NCI-H446 (cell line): ENCODE data around the gene GINS3.

Experiments
- DNase-seq, 2 experiments: peaks; one replicate each; lab custom pipeline; 2025; lab: John Stamatoyannopoulos, UW

Gene GINS3

DNA sequence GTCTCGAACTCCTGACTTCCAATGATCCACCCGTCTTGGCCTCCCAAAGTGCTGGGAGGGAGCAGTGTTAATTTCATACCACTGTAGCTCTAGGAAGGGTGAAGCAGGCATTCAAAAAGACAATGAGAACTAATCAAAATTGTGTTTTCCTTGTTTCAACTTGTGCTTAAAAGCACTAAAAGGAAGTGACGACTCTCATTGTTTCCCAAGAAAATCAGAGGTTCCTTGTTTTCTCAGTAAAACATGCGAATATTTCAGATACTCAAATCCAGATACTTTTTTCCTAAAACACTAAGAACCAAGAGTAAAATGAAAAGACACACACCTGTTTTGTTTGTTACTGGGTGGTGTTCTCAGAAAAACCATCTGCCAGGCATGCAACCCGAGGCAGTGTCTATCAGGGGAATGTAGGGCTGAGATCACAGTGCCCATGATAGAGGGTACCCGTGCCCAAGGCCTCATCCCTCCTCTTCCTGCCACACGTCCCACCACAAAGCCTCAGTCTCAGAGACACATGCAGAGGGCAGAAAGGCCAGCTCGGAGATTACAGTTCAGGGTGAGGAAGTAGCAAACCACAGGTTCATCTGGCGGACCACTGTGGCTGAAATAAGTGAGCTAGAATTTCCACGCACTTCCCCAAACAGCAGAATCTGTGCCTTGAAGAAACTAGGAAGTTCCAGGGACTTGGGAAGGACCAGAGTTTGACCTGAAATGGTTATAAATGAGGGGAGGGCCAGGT is 33.7 kb downstream of the GINS3 start:
- DNase-seq = no peak

DNA sequence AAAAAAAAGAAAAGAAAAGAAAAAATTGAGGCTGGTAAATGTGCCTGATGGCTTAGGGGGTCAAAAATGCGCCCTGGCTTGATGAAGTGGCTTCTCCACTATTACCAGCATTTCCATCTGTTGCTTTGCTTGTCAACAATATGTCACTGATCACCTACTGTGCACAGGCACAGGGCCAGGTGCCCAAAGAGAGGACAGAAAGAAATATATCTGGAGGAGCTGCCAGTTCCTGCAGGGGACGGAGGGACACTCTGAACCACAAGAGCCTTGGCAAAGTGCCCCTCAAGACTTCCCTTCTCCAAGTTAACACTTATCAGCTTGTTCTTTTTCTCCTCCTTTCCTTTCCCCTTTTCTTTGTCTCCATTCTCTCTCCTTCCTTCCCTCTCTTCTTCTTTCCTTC is 34.7 kb downstream of the GINS3 start:
- DNase-seq = peak in 1 of 2 experiments; percentile 8

- DNase-seq = no peak
Observed at GRCh38 chr16:58428621-58429542, 36.6 kb downstream of the GINS3 start.

GRCh38 chr16:58430718-58431117 is 38.4 kb downstream of the GINS3 start:
- no peak for DNase-seq

DNA sequence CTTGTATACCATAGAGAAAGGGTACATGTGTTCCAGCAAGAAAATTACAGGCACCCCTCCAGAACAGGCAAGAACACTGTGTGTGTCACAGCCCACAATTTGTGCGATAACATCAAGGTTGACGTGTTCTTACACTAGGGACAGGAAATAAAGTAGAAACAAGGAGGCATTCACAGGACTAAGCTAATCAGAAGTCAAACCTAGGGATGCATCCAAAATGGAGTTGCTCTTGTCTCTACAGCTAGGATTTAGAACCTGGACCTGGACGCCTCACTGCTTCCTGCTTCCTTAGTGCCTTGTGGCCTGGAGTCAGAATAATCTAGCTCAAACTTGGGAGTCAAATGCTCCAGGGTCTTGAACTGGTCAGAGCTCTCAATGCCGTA is 41.3 kb downstream of the GINS3 start:
- no peak for DNase-seq

DNA sequence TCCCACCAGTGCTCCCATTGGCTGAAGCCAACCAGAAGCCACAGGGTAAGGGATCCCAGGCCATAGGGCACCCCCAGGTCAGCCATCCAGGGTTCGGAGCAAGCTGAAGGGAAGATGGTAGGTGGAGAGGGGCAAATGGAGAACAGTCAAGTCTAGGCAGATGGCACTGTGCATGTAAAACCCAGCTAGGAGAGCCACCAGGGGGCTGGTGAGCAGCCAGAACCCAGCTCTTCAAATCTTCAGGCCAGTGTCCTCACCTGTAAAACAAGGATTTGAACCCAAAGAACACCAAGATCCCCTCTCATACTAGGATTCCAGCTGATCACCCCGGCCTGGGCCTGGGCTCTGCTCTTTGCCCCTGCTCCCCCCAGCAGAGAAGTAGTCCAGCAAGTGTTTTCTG is 43.5 kb downstream of the GINS3 start:
- no peak for DNase-seq

- peak in 1 of 2 experiments; percentile 3 for DNase-seq
Observed at GRCh38 chr16:58440131-58440530, 47.9 kb downstream of the GINS3 start.

GRCh38 chr16:58442547-58442946 is 50.3 kb downstream of the GINS3 start:
- DNase-seq = no peak

DNA sequence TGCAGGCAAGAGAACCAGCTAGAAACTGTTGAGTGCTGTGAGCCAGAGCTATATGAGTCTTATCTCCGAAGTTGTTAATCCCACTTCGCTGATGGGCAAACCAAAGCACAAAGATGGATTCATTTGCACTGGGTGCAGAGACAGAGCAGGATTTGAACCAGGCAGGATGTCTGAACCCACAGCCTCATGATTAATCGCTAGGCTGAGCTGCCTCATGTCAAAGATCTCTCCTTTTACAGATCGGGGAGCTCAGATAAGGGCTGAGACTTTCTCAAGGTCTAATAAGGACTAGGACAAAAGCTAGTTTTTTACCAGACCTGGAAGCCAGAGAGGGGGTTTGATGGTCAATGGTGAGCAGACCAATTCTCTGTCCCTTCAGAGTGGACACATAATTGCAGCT is 51.5 kb downstream of the GINS3 start:
- DNase-seq = no peak

DNA sequence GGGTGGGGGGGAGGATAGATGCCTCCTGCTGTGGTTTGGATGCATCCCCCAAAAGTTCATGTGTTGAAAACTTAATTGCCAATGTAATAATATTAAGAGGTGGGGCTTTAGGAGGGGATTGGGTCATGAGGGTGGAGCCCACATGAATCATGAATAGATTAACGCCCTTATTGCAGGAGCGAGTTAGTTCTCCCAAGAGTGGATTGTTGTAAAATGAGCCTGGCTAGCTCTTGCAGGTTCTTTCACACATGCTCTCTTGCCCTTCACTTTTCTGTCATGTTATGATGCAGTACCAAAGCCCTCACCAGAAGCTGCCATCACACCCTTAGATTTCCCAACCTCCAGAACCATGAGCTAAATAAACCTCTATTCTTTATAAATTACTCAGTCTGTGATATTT is 52.0 kb downstream of the GINS3 start:
- no peak for DNase-seq

DNA sequence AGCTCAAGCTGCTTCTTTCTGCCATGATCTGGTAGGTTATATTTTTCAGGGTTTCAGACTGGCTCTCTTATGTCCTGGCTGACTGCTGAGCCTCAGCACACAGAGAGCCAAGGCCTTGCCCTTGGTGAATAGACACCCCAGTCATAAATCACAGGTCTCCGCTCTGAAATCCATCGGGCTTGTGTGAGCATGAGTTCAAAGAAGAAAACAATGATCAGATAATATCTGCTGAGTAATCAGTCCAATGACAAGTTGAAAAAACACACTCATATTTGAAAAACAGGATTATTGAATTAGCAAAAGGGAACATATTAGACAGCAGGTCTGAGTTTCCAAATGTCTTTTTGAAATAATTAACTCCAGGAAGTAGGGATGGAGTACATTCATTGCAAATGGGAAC is 56.6 kb downstream of the GINS3 start:
- DNase-seq = no peak

GRCh38 chr16:58449306-58449705 is 57.0 kb downstream of the GINS3 start:
- DNase-seq = no peak

- DNase-seq = no peak
Observed at GRCh38 chr16:58449768-58450167, 57.5 kb downstream of the GINS3 start.

- DNase-seq = no peak
Observed at GRCh38 chr16:58450590-58450989, 58.3 kb downstream of the GINS3 start.

DNA sequence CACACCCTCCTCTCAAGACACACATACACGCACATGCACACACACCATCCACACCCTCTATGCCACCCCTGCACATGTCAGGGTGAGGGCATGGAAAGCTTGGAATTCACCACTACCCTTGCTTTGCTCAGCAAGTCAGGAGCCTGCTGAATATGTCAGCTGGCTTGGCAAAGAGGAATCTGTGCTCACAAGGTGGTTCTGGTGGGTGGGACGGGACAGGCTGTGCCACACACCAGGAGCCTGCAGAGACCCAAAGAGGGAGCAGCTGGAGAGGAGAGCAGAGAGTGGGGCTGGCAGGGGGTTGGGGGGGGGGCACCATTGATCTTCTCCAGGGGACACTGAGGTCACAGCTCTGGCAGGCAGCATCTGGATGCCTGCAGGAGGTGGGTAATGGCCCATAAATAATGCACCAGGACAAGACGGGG is 59.0 kb downstream of the GINS3 start:
- DNase-seq = no peak

DNA sequence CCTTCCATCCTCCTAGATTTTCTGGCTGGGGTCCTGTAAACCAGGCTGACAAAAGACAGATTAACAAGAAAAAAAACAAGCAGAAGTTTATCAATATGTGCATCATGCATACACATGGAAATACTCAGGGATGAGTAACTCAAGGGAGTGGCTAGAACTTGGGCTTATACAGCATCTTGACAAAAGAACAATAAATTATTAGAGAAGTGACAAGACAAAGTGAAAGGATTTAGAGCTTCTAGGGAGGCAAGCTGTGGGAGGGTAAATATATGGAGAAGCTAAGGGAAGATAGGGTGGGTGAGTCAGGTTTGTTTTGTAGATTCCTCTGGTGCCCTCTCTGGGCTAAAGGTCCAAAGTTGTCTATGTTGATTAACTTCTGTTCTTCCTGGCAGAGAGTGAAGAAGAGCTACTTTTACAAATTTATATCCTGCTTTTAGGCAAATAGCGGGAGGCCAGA is 59.7 kb downstream of the GINS3 start:
- DNase-seq = no peak

- DNase-seq = no peak
Observed at GRCh38 chr16:58452640-58453039, 60.4 kb downstream of the GINS3 start.

- no peak for DNase-seq
Observed at GRCh38 chr16:58454178-58454577, 61.9 kb downstream of the GINS3 start.

DNA sequence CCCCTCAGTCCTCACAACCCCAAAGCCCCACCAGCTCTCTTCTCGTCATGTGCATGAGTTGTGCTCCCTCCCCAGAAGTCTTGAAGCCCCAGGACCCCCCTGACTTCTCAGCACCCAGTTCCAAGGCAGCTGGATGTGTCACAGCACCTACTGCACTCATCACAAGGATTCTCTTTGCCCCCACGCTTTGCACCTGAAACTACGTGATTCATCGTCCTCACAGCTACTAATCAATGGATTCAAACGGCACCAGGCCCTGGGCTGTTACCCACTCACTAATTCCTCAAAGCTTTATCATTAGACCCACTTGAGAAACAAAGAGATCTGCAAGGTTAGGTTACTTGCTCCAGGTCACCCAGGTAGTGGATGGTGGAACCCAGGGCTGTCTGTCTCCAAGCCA is 62.6 kb downstream of the GINS3 start:
- no peak for DNase-seq
